HEK293 (cell line): Measurements from ENCODE around the gene PLCH2.

Experiments used
- CTCF ChIA-PET: fragments of 350-600 bp; formaldehyde crosslinking; extraction: SDS; loops from one replicate; lab custom pipeline; 2021; ENCODE audit warnings: antibody characterized with exemption; lab: Yijun Ruan, JAX
- POLR2A ChIA-PET: fragments of 300-600 bp; formaldehyde crosslinking; extraction: SDS; loops from one replicate; lab custom pipeline; 2020; ENCODE audit warnings: antibody characterized with exemption, inconsistent platforms; lab: Yijun Ruan, JAX
- H3K27ac ChIP-seq: fragments of 200-500 bp; sonication (Bioruptor generic); 2 replicates; pipeline ENCODE4 v1.5.1; 2014; ENCODE audit warnings: low read depth, low read length, control low read depth, inconsistent platforms; ENCODE audit errors: extremely low read depth
- H3K36me3 ChIP-seq, 2 experiments: fragments of 200-500 bp in 1 of 2; sonication (Bioruptor generic) in 1 of 2; 1 replicate in 1 of 2; 2 replicates in 1 of 2; pipeline ENCODE4 v1.5.1; 2014 to 2017; ENCODE audit warnings: inconsistent platforms in 2 of 2, low read length in 2 of 2; ENCODE audit not compliant: control insufficient read depth in 2 of 2, insufficient read depth in 1 of 2
- H3K4me1 ChIP-seq: fragments of 200-500 bp; sonication (Bioruptor generic); 2 replicates; pipeline ENCODE4 v1.5.1; 2014; ENCODE audit warnings: mild to moderate bottlenecking, low read length, inconsistent platforms; ENCODE audit not compliant: control insufficient read depth, insufficient read depth
- H3K4me3 ChIP-seq: 2 replicates; pipeline ENCODE4 v1.5.1; 2011; ENCODE audit warnings: low read depth, mild to moderate bottlenecking, control low read depth, low read length, moderate library complexity
- H3K9me3 ChIP-seq: fragments of 200-500 bp; sonication (Bioruptor generic); 2 replicates; pipeline ENCODE4 v1.5.1; 2014; ENCODE audit warnings: low read depth, low read length, inconsistent platforms; ENCODE audit not compliant: control insufficient read depth, insufficient read depth
- BCL11A ChIP-seq: fragments of 450-650 bp; formaldehyde crosslinking; IDR thresholded peaks from 2 replicates; pipeline ENCODE4 v1.5.1; 2016; ENCODE audit warnings: low read depth, missing biosample characterization, missing genetic modification characterization
- CTCF ChIP-seq: fragments of 450-650 bp; formaldehyde crosslinking; IDR thresholded peaks from 2 replicates; pipeline ENCODE4 v1.5.1; 2016; ENCODE audit warnings: missing biosample characterization, missing genetic modification characterization
- HOXD13 ChIP-seq: sonication (generic); formaldehyde crosslinking; IDR thresholded peaks from 2 replicates; pipeline ENCODE4 v1.8.0; 2022; ENCODE audit warnings: missing genetic modification reagents, borderline replicate concordance
- INSM2 ChIP-seq: fragments of 450-650 bp; formaldehyde crosslinking; IDR thresholded peaks from 2 replicates; pipeline ENCODE4 v1.5.1; 2016; ENCODE audit warnings: missing biosample characterization, missing genetic modification characterization
- PATZ1 ChIP-seq: fragments of 450-650 bp; formaldehyde crosslinking; IDR thresholded peaks from 2 replicates; pipeline ENCODE4 v1.5.1; 2016; ENCODE audit warnings: missing biosample characterization, missing genetic modification characterization
- SP2 ChIP-seq: fragments of 450-650 bp; formaldehyde crosslinking; IDR thresholded peaks from 2 replicates; pipeline ENCODE4 v1.5.1; 2016; ENCODE audit warnings: missing biosample characterization, missing genetic modification characterization
- SP7 ChIP-seq: fragments of 450-650 bp; formaldehyde crosslinking; IDR thresholded peaks from 2 replicates; pipeline ENCODE4 v1.5.1; 2016; ENCODE audit warnings: missing biosample characterization, missing genetic modification characterization
- ZFP3 ChIP-seq: fragments of 450-650 bp; formaldehyde crosslinking; IDR thresholded peaks from 2 replicates; pipeline ENCODE4 v1.5.1; 2016; ENCODE audit warnings: low read depth, missing biosample characterization, missing genetic modification characterization
- ZNF174 ChIP-seq: fragments of 450-650 bp; formaldehyde crosslinking; IDR thresholded peaks from 2 replicates; pipeline ENCODE4 v1.5.0; 2017; ENCODE audit warnings: missing biosample characterization, mild to moderate bottlenecking, missing genetic modification characterization
- ZNF366 ChIP-seq: fragments of 450-650 bp; formaldehyde crosslinking; conservative IDR thresholded peaks from 2 replicates; pipeline ENCODE4 v1.5.1; 2016; ENCODE audit warnings: missing biosample characterization, missing genetic modification characterization
- ZNF394 ChIP-seq: fragments of 450-650 bp; formaldehyde crosslinking; IDR thresholded peaks from 2 replicates; pipeline ENCODE4 v1.5.1; 2016; ENCODE audit warnings: missing biosample characterization, missing genetic modification characterization, mild to moderate bottlenecking, moderate library complexity, borderline replicate concordance
- ZNF558 ChIP-seq: fragments of 450-650 bp; formaldehyde crosslinking; IDR thresholded peaks from 2 replicates; pipeline ENCODE4 v1.5.1; 2016; ENCODE audit warnings: missing biosample characterization, missing genetic modification characterization
- ZNF560 ChIP-seq: fragments of 450-650 bp; formaldehyde crosslinking; IDR thresholded peaks from 2 replicates; pipeline ENCODE4 v1.5.1; 2017; ENCODE audit warnings: missing biosample characterization, missing genetic modification characterization, borderline replicate concordance
- ZNF629 ChIP-seq: fragments of 450-650 bp; formaldehyde crosslinking; IDR thresholded peaks from 2 replicates; pipeline ENCODE4 v1.5.1; 2017; ENCODE audit warnings: missing biosample characterization, missing genetic modification characterization
- ZNF639 ChIP-seq: fragments of 450-650 bp; formaldehyde crosslinking; IDR thresholded peaks from 2 replicates; pipeline ENCODE4 v1.5.1; 2016; ENCODE audit warnings: missing biosample characterization, missing genetic modification characterization
- ZNF777 ChIP-seq: fragments of 450-650 bp; formaldehyde crosslinking; IDR thresholded peaks from 2 replicates; pipeline ENCODE4 v1.5.1; 2017; ENCODE audit warnings: missing biosample characterization, missing genetic modification characterization, borderline replicate concordance
- ZNF843 ChIP-seq: fragments of 450-650 bp; formaldehyde crosslinking; IDR thresholded peaks from 2 replicates; pipeline ENCODE4 v1.5.1; 2016; ENCODE audit warnings: missing biosample characterization, missing genetic modification characterization
- ZSCAN5A ChIP-seq: fragments of 450-650 bp; formaldehyde crosslinking; IDR thresholded peaks from 2 replicates; pipeline ENCODE4 v1.5.1; 2016; ENCODE audit warnings: missing biosample characterization, missing genetic modification characterization

The PLCH2 gene

GRCh38 chr1:2501041-2501819 is 25.1 kb downstream of the PLCH2 start:
- no peaks in the 10 kb centered on the region for H3K36me3 ChIP-seq
- ChIA-PET CTCF (no interaction called here), POLR2A (interaction anchor here (0.6 to 1.6 kb wide), 2 partner anchors 25 to 45 kb away, joined by 4 to 5 read pairs; partner anchors contain the start of gene PANK4)
- H3K9me3 ChIP-seq = no peaks in the 10 kb centered on the region
- no peak overlapping the region for H3K27ac ChIP-seq
- H3K4me3 ChIP-seq = no peak overlapping the region
- TF ChIP-seq ZNF558 (tag by site-specific recombination) = no peak
- TF ChIP-seq SP7 (tag by site-specific recombination) = no peak
- peak; percentile 83 for TF ChIP-seq ZNF394 (tag by site-specific recombination)
- H3K4me1 ChIP-seq = no peaks in the 10 kb centered on the region

- H3K36me3 ChIP-seq = peaks cover 0 to under 1% of the 10 kb centered on the region in 2 experiments; a peak in 1 of 3 replicates
- no peak overlapping the region for H3K27ac ChIP-seq
- POLR2A ChIA-PET = interaction anchor here (1.6 kb wide), 1 partner anchor 44 kb away, joined by 4 read pairs; no protein-coding TSS in a partner anchor
- no peak overlapping the region for H3K4me3 ChIP-seq
- no peaks in the 10 kb centered on the region for H3K9me3 ChIP-seq
- no peak for TF ChIP-seq ZNF366
- no peak for TF ChIP-seq ZNF174 (tag by site-specific recombination)
- TF ChIP-seq HOXD13 = no peak
- no peak for TF ChIP-seq PATZ1 (tag by site-specific recombination)
- no peak for TF ChIP-seq ZFP3
- TF ChIP-seq BCL11A (tag by site-specific recombination) = no peak
- TF ChIP-seq ZNF629 = no peak
- no peak for TF ChIP-seq SP2
- no peak for TF ChIP-seq ZSCAN5A (tag by site-specific recombination)
- TF ChIP-seq INSM2 = no peak
- CTCF ChIA-PET = no interaction called here
- no peaks in the 10 kb centered on the region for H3K4me1 ChIP-seq
These were observed 25.7 kb downstream of the PLCH2 start for GRCh38 chr1:2501820-2502119.

- Histone ChIP-seq H3K27ac (no peak overlapping the region), H3K4me3 (no peak overlapping the region), H3K4me1 (no peaks in the 10 kb centered on the region), H3K36me3 (peaks cover 0 to 5% of the 10 kb centered on the region in 2 experiments; a peak in 1 of 3 replicates), H3K9me3 (no peaks in the 10 kb centered on the region)
- TF ChIP-seq ZNF843 (tag by site-specific recombination) (no peak), CTCF (no peak), ZNF639 (tag by site-specific recombination) (no peak), ZNF777 (tag by site-specific recombination) (no peak), ZNF560 (tag by site-specific recombination) (no peak)
- CTCF ChIA-PET = no interaction called here
- POLR2A ChIA-PET = interaction anchor here (1.6 kb wide), 1 partner anchor 44 kb away, joined by 4 read pairs; no protein-coding TSS in a partner anchor
These were observed 26.1 kb downstream of the PLCH2 start for GRCh38 chr1:2502210-2502609.
